Lower leg skin (tissue), 3 donors: ENCODE results near the gene MGAT4A.

Experiments
- POLR2A ChIP-seq, 2 donors: fragments of 450-650 bp; IDR thresholded peaks; one replicate each; pipeline ENCODE4 v1.6.1; 2016 to 2017; ENCODE audit warnings: antibody characterized with exemption in 2 of 2, mild to moderate bottlenecking in 1 of 2, moderate library complexity in 1 of 2
- TF ChIP-seq, protein P1 (sequence below), 3 donors: fragments of 450-650 bp; IDR thresholded peaks; one replicate each; pipeline ENCODE4 v1.5.1; 2016; ENCODE audit warnings: antibody characterized with exemption in 3 of 3, mild to moderate bottlenecking in 3 of 3, moderate library complexity in 2 of 3

DNA sequence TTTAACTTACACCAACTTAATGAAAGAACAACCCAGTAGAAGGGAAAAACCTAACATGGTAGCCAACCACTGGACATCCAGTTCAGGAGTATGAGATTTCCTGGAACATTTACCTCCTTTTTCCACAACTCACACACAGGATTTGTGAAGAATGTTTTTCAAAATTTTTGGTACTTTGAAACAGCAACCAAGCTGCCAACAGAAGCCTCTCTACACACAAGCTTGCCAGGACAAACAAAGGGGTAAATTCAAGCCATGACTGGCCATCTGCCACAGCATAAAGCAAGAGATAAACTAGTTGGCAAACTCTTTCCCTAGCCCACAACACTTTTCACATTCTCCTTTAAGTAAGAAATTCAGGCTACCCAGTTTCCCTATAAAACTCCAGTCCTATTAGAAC is 21.4 kb downstream of the MGAT4A start:
- TF ChIP-seq POLR2A (IDR thresholded peaks at IDR 0.05) = no peak
- TF ChIP-seq, protein P1, sequence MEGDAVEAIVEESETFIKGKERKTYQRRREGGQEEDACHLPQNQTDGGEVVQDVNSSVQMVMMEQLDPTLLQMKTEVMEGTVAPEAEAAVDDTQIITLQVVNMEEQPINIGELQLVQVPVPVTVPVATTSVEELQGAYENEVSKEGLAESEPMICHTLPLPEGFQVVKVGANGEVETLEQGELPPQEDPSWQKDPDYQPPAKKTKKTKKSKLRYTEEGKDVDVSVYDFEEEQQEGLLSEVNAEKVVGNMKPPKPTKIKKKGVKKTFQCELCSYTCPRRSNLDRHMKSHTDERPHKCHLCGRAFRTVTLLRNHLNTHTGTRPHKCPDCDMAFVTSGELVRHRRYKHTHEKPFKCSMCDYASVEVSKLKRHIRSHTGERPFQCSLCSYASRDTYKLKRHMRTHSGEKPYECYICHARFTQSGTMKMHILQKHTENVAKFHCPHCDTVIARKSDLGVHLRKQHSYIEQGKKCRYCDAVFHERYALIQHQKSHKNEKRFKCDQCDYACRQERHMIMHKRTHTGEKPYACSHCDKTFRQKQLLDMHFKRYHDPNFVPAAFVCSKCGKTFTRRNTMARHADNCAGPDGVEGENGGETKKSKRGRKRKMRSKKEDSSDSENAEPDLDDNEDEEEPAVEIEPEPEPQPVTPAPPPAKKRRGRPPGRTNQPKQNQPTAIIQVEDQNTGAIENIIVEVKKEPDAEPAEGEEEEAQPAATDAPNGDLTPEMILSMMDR (IDR thresholded peaks at IDR 0.05) = no peak
